Measurements from ENCODE around the gene KRT72. TPM values are rescaled to one million over a fixed set of nuclear protein-coding genes. Genes with fewer than 3 reads are reported as not detected.

Gene KRT72
- total and polyA plus RNA-seq, 2 experiments from 2014 or later: not detected

DNA sequence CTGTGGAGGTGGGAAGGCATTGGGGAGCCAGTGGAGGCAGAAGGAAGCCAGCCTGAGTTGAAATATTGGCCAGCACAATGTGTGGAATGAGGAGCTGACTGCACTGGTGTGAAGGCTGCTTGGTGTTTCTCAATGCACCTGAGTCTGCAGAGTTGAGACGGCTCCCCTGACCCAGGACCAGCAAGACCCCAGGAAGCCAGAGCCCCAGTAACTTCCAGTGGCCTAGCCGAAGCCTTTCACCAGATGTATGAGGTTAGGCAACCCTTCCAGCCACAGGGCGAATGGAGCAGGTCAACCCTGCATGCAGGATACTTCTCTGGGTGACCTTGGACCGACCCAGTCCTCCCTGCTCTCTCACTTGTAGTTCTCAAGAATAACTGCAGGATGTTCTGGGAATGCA, 30.0 kb upstream of the KRT72 start:
- no peak overlapping the region for H3K27ac ChIP-seq (ENCODE audit: low read depth)
- no peaks in the 10 kb centered on the region for H3K4me1 ChIP-seq (ENCODE audit: insufficient read depth)
- H3K27ac Mint-ChIP-seq: no peak overlapping the region
- H3K4me3 ChIP-seq: no peak overlapping the region
- no peaks in the 10 kb centered on the region for H4K20me1 ChIP-seq (replicated peaks; ENCODE audit: insufficient read depth)
- no peaks in the 10 kb centered on the region for H3K27me3 ChIP-seq (ENCODE audit: insufficient read depth)
- H3K9me3 Mint-ChIP-seq: no peaks in the 10 kb centered on the region
- H3K36me3 Mint-ChIP-seq (ENCODE audit: low read depth): no peaks in the 10 kb centered on the region
- H3K4me3 Mint-ChIP-seq: no peak overlapping the region
- H3F3A ChIP-seq (replicated peaks; ENCODE audit: low read depth): no peaks in the 10 kb centered on the region
- H3K36me3 ChIP-seq (ENCODE audit: insufficient read depth): no peaks in the 10 kb centered on the region
- no peak overlapping the region for H2AFZ ChIP-seq
- ATAC-seq: no peak
- H3K9me2 ChIP-seq (ENCODE audit: insufficient read depth): no peaks in the 10 kb centered on the region
- no peak for DNase-seq (ENCODE audit: low spot score)
- H3K4me1 Mint-ChIP-seq: peaks cover 4% of the 10 kb centered on the region
- no peaks in the 10 kb centered on the region for H3K79me2 ChIP-seq (replicated peaks; ENCODE audit: insufficient read depth)
- TF ChIP-seq ETS1 (IDR thresholded peaks at IDR 0.05): no peak
- no peak for TF ChIP-seq JUNB (IDR thresholded peaks at IDR 0.05; ENCODE audit: unreplicated experiment)
- TF ChIP-seq, protein P1, sequence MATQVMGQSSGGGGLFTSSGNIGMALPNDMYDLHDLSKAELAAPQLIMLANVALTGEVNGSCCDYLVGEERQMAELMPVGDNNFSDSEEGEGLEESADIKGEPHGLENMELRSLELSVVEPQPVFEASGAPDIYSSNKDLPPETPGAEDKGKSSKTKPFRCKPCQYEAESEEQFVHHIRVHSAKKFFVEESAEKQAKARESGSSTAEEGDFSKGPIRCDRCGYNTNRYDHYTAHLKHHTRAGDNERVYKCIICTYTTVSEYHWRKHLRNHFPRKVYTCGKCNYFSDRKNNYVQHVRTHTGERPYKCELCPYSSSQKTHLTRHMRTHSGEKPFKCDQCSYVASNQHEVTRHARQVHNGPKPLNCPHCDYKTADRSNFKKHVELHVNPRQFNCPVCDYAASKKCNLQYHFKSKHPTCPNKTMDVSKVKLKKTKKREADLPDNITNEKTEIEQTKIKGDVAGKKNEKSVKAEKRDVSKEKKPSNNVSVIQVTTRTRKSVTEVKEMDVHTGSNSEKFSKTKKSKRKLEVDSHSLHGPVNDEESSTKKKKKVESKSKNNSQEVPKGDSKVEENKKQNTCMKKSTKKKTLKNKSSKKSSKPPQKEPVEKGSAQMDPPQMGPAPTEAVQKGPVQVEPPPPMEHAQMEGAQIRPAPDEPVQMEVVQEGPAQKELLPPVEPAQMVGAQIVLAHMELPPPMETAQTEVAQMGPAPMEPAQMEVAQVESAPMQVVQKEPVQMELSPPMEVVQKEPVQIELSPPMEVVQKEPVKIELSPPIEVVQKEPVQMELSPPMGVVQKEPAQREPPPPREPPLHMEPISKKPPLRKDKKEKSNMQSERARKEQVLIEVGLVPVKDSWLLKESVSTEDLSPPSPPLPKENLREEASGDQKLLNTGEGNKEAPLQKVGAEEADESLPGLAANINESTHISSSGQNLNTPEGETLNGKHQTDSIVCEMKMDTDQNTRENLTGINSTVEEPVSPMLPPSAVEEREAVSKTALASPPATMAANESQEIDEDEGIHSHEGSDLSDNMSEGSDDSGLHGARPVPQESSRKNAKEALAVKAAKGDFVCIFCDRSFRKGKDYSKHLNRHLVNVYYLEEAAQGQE (IDR thresholded peaks at IDR 0.05; ENCODE audit: unreplicated experiment): no peak
- no peak for TF ChIP-seq ZNF114 (CRISPR knock-in tag; IDR thresholded peaks at IDR 0.05)
- no peak for TF ChIP-seq ZNF331 (CRISPR knock-in tag; IDR thresholded peaks at IDR 0.05; ENCODE audit: low read depth)
- no peak for TF ChIP-seq EZH2 (IDR thresholded peaks at IDR 0.05; ENCODE audit: low read depth, unreplicated experiment)
- no peak for TF ChIP-seq ZNF462 (CRISPR knock-in tag; IDR thresholded peaks at IDR 0.05)
- no peak for TF ChIP-seq EZH2phosphoT487 (IDR thresholded peaks at IDR 0.05; ENCODE audit: unreplicated experiment)
- TF ChIP-seq CREB1 (CRISPR knock-in tag; IDR thresholded peaks at IDR 0.05; ENCODE audit: low read depth): no peak
- no peak overlapping the region for H3K4me2 ChIP-seq
- H3K27me3 Mint-ChIP-seq (ENCODE audit: insufficient read depth, low read depth, poor library complexity): peaks cover 5% of the 10 kb centered on the region

All from GM23338 (cell line).